ENCODE results near the gene DYNC1I2. TPM values are rescaled to one million over a fixed set of nuclear protein-coding genes. Genes with fewer than 3 reads are reported as not detected.

DYNC1I2 gene
- total RNA-seq, 4 donors from 2014 or later, result 102 to 124 (median 115) TPM

GRCh38 chr2:171729952-171730317, 42.7 kb downstream of the DYNC1I2 start:
- TF ChIP-seq, protein P1, sequence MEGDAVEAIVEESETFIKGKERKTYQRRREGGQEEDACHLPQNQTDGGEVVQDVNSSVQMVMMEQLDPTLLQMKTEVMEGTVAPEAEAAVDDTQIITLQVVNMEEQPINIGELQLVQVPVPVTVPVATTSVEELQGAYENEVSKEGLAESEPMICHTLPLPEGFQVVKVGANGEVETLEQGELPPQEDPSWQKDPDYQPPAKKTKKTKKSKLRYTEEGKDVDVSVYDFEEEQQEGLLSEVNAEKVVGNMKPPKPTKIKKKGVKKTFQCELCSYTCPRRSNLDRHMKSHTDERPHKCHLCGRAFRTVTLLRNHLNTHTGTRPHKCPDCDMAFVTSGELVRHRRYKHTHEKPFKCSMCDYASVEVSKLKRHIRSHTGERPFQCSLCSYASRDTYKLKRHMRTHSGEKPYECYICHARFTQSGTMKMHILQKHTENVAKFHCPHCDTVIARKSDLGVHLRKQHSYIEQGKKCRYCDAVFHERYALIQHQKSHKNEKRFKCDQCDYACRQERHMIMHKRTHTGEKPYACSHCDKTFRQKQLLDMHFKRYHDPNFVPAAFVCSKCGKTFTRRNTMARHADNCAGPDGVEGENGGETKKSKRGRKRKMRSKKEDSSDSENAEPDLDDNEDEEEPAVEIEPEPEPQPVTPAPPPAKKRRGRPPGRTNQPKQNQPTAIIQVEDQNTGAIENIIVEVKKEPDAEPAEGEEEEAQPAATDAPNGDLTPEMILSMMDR (IDR thresholded peaks at IDR 0.05; ENCODE audit: low read depth), result no peak

- TF ChIP-seq, protein P1 (IDR thresholded peaks at IDR 0.05; ENCODE audit: low read depth), result no peak
Observed at GRCh38 chr2:171735991-171736710, 48.9 kb downstream of the DYNC1I2 start.

- TF ChIP-seq, protein P1 (IDR thresholded peaks at IDR 0.05; ENCODE audit: low read depth), result no peak
Observed at GRCh38 chr2:171741189-171741588, 53.9 kb downstream of the DYNC1I2 start.

DNA sequence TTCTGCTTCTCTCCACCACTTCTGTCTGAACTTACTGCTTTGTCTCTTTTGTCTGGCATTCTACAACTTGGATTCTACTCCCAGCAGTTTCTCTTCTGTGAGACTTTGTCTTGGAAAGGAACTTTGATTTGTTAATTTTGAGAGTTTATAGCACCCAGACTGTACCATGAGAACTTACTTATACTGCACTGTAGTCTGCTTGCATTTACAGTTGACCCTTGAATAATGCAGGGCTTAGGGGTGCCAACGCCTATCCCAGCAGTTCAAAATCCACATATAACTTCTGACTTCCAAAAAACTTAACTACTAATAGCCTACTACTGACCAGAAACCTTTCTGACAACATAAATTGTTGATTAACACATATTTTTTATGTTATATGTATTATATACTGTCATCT, 55.5 kb downstream of the DYNC1I2 start:
- TF ChIP-seq, protein P1 (IDR thresholded peaks at IDR 0.05; ENCODE audit: low read depth), result no peak

- TF ChIP-seq, protein P1 (IDR thresholded peaks at IDR 0.05; ENCODE audit: low read depth), result no peak
Observed at GRCh38 chr2:171745141-171745540, 57.9 kb downstream of the DYNC1I2 start.

- TF ChIP-seq, protein P1 (IDR thresholded peaks at IDR 0.05; ENCODE audit: low read depth), result no peak
Observed at GRCh38 chr2:171745806-171746205, 58.5 kb downstream of the DYNC1I2 start.

DNA sequence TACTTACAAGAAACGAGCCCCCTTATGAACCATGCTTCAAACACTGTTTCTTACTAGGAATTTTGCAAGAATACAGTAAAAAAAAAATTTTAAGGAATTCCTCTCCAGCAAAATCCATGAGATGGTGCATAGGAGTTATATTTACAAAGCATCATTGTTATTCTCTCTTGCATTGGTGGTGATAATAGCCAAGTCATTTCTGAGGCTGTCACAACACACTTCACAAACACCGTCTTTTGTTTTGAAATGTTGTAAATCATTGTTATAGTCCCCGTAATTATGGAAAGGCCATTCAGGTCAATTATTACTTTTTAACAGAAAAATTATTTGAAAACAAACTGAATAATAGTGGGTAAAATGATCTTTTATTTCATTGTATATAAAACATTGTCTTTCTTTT, 60.1 kb downstream of the DYNC1I2 start:
- TF ChIP-seq, protein P1 (IDR thresholded peaks at IDR 0.05; ENCODE audit: low read depth), result no peak
